ENCODE results near the gene FLYWCH2.
"Not testable (repeated sequence)": the region's sequence is repeated elsewhere in the genome, so short reads cannot be mapped to it uniquely, and the experiment has no call there.

FLYWCH2 gene

GRCh38 chr16:2938206-2938605 lies 55.2 kb downstream of the FLYWCH2 start:
- DNase-seq = no peak

GRCh38 chr16:2939968-2940367 lies 57.0 kb downstream of the FLYWCH2 start:
- no peak for DNase-seq

GRCh38 chr16:2942045-2942444 lies 59.0 kb downstream of the FLYWCH2 start:
- no peak for DNase-seq

DNA sequence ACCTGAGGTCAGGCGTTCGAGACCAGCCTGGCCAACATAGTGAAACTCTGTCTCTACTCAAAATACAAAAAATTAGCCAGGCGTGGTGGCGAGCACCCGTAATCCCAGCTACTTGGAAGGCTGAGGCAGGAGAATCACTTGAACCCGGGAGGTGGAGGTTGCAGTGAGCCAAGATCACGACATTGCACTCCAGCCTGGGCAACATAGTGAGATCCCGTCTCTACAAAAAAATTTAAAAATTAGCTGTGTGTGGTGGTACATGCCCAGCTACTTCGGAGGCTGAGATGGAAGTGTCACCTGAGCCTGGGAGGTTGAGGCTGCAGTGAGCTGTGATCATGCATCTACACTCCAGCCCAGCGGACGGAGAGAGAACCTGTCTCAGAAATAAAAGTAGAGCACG lies 60.7 kb downstream of the FLYWCH2 start:
- DNase-seq = not testable (repeated sequence)

DNA sequence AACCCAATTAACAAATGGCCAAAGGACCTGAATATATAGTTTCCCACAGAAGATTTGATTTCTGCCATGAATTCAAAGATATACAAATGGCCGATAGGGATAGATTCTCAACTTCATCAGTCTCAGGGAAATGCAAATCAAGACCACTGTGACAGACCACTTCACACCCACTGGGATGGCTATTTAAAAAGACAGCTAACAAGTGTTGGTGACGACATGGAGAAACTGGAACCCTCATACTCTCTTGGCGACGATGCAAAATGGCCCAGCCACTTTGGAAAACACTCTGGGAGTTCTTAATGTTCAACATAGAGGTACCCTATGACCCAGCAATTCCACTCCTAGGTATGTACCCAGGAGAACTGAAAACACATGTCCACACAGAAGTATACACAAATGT lies 63.6 kb downstream of the FLYWCH2 start:
- no peak for DNase-seq
